GM06990 (cell line): ENCODE measurements around the gene ALPK3.

ENCODE experiments used
- DNase-seq: peaks from one replicate; pipeline ENCODE4 v3.0.0-alpha.2; 2011; ENCODE audit not compliant: insufficient read length; ENCODE audit errors: extremely low read depth
- H3K27me3 ChIP-seq: replicated peaks from 2 replicates; pipeline ENCODE4 v1.6.0; 2011; ENCODE audit warnings: low read length; ENCODE audit not compliant: control insufficient read depth, insufficient read depth
- H3K36me3 ChIP-seq: 2 replicates; pipeline ENCODE4 v1.5.1; 2011; ENCODE audit warnings: low read length; ENCODE audit not compliant: control insufficient read depth, insufficient read depth
- H3K4me3 ChIP-seq: replicated peaks from 2 replicates; pipeline ENCODE4 v1.5.1; 2011; ENCODE audit warnings: low read depth, mild to moderate bottlenecking, control low read depth, low read length
- TF ChIP-seq, protein P1 (sequence below): IDR thresholded peaks from 2 replicates; pipeline ENCODE4 v1.5.1; 2011; ENCODE audit warnings: low read length, control low read depth, mild to moderate bottlenecking, inconsistent platforms; ENCODE audit not compliant: insufficient read depth, poor library complexity, severe bottlenecking

Gene ALPK3

DNA sequence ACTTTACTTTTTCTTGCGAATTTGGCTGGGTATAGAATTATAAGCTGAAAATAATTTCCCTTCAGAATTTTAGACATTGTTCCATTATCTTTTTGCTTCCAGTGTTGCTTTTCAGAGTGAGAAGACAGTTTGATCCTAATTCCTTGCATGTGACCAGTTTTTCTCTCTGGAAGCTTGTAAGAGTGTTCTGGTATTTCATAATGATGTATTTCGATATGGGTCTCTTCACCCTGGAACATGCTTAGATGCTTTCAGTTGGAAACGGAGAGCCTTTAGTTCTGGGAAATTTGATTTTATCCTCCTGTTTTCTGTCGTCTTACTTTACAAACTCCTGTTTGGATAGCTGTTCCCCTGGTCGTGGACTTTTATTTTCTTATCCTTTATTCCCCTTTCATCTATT, 13.9 kb downstream of the ALPK3 start:
- Histone ChIP-seq H3K36me3 (no peaks in the 10 kb centered on the region), H3K27me3 (peaks cover 3% of the 10 kb centered on the region), H3K4me3 (no peak overlapping the region)
- DNase-seq, result no peak
- TF ChIP-seq, protein P1, sequence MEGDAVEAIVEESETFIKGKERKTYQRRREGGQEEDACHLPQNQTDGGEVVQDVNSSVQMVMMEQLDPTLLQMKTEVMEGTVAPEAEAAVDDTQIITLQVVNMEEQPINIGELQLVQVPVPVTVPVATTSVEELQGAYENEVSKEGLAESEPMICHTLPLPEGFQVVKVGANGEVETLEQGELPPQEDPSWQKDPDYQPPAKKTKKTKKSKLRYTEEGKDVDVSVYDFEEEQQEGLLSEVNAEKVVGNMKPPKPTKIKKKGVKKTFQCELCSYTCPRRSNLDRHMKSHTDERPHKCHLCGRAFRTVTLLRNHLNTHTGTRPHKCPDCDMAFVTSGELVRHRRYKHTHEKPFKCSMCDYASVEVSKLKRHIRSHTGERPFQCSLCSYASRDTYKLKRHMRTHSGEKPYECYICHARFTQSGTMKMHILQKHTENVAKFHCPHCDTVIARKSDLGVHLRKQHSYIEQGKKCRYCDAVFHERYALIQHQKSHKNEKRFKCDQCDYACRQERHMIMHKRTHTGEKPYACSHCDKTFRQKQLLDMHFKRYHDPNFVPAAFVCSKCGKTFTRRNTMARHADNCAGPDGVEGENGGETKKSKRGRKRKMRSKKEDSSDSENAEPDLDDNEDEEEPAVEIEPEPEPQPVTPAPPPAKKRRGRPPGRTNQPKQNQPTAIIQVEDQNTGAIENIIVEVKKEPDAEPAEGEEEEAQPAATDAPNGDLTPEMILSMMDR, result no peak

DNA sequence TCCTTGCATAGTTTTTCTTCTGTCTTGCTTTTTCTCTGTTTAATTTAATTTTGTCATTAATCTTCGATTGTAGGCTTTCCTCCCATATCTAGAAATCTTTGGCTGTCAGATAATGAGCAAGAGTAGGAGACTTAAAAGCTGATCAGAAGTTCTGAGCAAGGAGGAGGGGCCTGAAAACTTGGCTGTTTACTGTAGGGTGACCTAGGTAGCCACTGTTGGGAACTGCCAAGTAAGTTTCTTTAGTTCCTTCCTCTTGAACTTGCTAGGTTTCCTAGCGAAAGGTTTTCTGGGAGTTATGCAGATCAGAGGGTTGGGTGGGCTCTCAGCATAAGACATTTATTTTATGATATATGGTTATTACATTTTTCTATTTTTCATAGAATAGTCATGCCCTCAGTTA, 14.5 kb downstream of the ALPK3 start:
- TF ChIP-seq, protein P1, result no peak
- H3K36me3 ChIP-seq, result no peaks in the 10 kb centered on the region
- H3K27me3 ChIP-seq, result peaks cover 3% of the 10 kb centered on the region
- no peak overlapping the region for H3K4me3 ChIP-seq
- DNase-seq, result no peak

DNA sequence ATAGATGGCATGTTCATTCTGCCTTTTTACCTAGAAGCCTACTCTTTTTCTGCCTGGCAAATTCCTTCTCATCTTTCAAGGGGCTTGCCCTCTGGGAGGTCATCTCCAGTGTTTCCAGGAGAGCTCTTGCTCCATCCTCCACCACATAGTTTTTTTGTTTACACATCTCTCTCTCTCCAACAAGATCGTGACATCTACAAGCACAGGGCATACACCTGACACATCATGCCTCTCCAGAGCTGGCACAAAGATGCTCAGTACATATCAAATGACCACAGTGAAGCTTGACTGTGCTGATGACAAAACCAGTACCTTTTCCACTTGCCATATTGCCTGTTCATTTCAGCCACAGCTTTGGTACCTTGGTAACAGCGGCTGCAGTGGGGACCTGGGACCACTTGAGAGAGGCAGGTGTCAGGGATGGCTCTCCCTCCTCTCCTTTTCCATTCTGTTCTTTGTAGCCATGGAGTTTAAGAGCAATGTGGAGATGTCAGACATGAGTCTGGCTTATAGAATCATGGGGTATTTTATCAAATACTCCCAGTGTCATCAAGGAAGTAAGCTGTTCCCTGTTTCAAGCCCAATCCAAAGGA, 15.4 kb downstream of the ALPK3 start:
- TF ChIP-seq, protein P1, result no peak
- no peak overlapping the region for H3K4me3 ChIP-seq
- peaks cover 3% of the 10 kb centered on the region for H3K27me3 ChIP-seq
- DNase-seq, result no peak
- no peaks in the 10 kb centered on the region for H3K36me3 ChIP-seq

DNA sequence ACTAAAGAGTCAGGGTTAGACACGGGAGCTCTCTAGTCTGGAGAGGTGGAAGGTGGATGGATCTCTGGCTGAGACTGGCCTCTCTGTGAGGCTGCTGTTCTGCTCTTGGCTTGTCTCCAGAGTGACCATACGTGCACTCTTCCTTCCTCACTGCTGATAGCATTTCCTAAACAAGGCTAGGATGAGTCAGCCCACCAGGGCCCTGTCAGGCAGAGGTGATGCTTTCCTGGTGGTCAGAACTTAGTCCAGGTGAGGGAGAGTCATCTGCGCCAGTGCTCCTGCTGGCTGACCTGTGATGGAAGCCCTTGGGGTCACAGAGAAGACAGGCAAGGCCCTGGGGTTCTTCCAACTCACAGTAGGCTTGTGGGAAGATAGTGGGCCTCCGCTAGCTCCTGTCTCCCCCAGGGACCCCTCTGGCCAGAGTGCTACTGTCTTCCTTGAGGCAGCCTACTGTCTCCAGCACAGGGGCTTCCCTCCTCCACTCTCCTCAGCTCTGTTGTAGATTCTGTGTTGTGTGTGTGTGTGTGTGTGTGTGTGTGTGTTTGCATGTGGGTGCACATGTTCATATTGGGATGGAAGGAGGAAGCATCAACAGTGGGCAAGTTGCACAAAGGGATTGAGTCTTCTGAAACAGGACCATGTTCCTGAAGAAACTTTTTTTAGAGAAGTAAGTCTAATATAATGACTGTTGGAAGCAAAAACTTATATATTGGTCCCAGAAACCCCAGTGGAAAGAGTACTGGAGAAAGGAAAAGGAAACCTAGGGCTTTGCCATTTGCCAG, 16.5 kb downstream of the ALPK3 start:
- no peaks in the 10 kb centered on the region for H3K36me3 ChIP-seq
- no peak overlapping the region for H3K4me3 ChIP-seq
- TF ChIP-seq, protein P1, result no peak
- DNase-seq, result no peak
- peaks cover 3% of the 10 kb centered on the region for H3K27me3 ChIP-seq

DNA sequence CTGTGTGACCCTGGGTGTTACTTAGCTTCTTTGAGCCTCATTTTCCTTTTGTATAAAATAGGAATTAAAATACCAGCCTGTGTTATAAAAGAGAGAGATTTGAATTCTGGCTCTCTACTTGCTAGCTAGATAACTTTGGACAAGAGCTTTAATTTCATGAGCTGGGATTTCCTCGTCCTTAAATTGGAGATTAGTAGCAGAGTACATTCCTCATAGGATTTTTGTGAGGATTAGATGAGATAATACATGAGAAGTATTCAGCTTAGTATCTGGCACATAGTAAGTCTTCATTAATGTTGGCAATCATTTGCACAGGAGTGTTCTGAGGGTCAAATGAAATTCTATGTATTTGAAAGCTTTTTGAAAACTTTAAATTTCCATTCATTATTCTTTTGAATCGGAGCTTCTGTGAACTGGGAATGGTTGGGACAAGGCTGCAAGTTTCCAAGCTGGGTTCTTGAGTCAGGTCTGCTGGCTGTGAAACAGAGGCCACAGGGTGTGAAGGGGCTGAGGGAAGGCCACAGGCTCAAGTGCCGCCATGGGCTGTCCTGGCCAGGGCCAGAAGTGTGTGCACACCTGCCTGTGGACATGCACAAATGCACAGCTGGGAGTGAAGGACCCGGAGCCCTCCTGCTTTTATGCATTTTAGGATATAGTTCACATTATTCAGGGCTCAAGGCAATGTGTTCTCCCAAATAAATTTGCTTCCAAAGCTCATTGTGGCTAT, 17.2 kb downstream of the ALPK3 start:
- Histone ChIP-seq H3K36me3 (no peaks in the 10 kb centered on the region), H3K27me3 (peaks cover 3% of the 10 kb centered on the region), H3K4me3 (no peak overlapping the region)
- TF ChIP-seq, protein P1, result no peak
- no peak for DNase-seq
